GM12865 (cell line): ENCODE measurements around the gene KMT2B.

Experiments
- DNase-seq: peaks from one replicate; pipeline ENCODE4 v3.0.0; 2010; ENCODE audit warnings: low read depth
- H3K4me3 ChIP-seq: 2 replicates; pipeline ENCODE4 v1.5.1; 2011; ENCODE audit warnings: mild to moderate bottlenecking, low read depth, low read length, control low read depth
- TF ChIP-seq, protein P1 (sequence below): IDR thresholded peaks from 2 replicates; pipeline ENCODE4 v1.5.1; 2011; ENCODE audit warnings: low read length, control low read depth, low read depth, inconsistent platforms; ENCODE audit not compliant: insufficient read depth; ENCODE audit errors: missing control alignments

The KMT2B gene

DNA sequence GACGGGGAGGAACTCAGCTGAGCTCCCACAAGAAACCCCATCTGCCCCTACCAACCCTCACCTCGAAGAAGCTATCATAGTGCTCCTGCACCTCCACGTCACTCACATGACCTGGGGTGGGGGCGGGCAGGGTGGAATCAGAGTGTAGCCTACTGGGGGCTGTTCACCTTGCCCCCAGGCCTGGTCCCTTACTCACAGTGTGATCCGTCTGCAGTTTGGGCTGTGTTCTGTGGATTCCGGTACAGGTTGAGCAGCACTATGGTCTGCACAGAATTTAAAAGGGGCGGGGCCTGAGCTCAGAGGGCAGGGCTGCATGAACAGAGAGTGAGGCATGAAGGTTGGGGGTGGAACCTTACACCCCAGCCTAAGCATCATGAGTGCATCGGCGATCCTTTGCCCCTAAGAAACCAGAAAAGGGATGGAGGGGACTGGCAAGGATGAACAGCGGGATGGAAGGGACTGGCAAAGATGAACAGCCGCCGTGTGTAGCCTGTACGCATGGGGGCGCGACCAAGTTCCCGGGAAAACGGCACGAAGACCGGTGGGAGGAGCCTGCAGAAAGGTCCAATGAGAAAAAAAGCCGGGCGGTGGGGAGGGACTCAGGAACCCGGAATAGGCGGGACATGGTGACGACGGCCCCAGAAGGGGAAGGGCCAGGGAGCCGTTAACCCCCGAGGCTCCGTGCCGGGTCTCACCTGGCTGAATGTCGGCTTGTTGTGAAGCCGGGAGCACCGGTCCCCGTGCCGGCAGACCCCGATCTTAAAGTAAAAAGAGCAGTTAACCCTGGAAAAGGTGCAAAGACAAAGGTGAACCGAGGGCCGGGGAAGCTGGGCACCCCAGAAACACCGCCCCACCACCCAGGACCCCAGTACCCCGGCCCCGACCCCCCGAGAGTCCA lies 26.9 kb downstream of the KMT2B start:
- TF ChIP-seq, protein P1, sequence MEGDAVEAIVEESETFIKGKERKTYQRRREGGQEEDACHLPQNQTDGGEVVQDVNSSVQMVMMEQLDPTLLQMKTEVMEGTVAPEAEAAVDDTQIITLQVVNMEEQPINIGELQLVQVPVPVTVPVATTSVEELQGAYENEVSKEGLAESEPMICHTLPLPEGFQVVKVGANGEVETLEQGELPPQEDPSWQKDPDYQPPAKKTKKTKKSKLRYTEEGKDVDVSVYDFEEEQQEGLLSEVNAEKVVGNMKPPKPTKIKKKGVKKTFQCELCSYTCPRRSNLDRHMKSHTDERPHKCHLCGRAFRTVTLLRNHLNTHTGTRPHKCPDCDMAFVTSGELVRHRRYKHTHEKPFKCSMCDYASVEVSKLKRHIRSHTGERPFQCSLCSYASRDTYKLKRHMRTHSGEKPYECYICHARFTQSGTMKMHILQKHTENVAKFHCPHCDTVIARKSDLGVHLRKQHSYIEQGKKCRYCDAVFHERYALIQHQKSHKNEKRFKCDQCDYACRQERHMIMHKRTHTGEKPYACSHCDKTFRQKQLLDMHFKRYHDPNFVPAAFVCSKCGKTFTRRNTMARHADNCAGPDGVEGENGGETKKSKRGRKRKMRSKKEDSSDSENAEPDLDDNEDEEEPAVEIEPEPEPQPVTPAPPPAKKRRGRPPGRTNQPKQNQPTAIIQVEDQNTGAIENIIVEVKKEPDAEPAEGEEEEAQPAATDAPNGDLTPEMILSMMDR, result no peak
- H3K4me3 ChIP-seq, result peak overlapping the region; percentile 90
- DNase-seq, result peak; percentile 96

DNA sequence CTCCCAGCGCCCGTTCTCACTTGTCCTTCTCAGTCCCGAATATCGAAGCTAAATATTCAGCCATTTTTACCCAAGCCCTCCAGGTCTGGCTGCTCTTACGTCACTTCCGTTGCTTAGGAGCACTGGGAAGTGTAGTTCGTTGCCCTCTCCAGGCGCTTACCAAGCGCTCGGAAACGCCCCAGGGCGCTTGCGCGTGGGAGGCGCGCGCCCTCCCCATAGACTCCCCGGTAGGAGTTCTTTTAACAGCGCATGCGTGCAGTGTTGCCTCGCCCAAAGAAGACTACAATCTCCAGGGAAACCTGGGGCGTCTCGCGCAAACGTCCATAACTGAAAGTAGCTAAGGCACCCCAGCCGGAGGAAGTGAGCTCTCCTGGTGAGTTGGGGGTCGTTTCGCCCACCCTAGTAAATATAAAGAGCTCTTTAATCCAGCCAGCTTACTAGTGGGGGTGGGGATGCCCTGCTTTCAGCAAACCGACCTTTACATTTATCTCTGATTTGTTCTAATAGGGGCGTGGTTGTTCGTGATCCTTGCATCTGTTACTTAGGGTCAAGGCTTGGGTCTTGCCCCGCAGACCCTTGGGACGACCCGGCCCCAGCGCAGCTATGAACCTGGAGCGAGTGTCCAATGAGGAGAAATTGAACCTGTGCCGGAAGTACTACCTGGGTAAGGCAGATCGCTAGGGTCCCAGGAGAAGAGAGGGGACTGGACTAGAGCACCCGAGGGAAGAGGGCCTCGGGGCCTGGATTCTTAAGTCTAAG lies 27.7 kb downstream of the KMT2B start, which contains the start of the genes PSENEN and U2AF1L4:
TSS of gene PSENEN (plus strand) at position 324 of the 759 bp plus-strand sequence. CDS start at position 604, 280 bp downstream.
TSS of gene U2AF1L4 (minus strand) at position 91 of the 759 bp plus-strand sequence. CDS start at position 64, 27 bp downstream.
- H3K4me3 ChIP-seq, result peak within 1 kb of the TSS; percentile 90
- DNase-seq, result peak; percentile 100
- TF ChIP-seq, protein P1, result no peak

DNA sequence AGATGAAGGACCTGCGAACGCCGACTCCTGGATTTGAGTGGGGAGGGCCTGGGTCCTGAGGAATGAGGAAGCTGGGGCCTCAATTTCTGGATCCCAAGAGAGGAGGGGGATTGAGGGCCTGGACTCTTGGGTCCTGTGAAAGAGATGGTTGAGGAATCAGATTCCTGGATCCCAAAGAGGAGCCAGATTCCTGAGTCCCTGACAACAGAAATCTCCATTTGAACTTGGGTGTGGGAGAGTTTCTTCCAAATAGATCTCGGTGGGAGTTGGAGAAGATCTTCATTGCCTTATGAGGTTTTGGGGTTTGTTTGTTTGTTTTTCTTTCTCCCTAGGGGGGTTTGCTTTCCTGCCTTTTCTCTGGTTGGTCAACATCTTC lies 28.3 kb downstream of the KMT2B start:
- TF ChIP-seq, protein P1, result no peak
- DNase-seq, result no peak

DNA sequence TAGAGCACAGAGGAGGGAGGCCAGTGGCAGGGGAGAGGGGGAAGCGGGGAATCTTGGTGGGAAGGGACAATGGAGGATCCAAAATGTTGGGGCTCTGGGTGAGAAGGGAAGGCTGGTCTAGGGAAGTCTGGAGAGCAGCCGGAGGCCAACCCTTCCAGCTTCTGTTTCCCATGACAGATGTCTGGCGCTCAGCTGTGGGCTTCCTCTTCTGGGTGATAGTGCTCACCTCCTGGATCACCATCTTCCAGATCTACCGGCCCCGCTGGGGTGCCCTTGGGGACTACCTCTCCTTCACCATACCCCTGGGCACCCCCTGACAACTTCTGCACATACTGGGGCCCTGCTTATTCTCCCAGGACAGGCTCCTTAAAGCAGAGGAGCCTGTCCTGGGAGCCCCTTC lies 28.7 kb downstream of the KMT2B start:
- peak overlapping the region; percentile 90 for H3K4me3 ChIP-seq
- DNase-seq, result no peak
- TF ChIP-seq, protein P1, result no peak

More for the DNA sequence above, 28.3 kb downstream of the KMT2B start:
- peak overlapping the region; percentile 90 for H3K4me3 ChIP-seq

DNA sequence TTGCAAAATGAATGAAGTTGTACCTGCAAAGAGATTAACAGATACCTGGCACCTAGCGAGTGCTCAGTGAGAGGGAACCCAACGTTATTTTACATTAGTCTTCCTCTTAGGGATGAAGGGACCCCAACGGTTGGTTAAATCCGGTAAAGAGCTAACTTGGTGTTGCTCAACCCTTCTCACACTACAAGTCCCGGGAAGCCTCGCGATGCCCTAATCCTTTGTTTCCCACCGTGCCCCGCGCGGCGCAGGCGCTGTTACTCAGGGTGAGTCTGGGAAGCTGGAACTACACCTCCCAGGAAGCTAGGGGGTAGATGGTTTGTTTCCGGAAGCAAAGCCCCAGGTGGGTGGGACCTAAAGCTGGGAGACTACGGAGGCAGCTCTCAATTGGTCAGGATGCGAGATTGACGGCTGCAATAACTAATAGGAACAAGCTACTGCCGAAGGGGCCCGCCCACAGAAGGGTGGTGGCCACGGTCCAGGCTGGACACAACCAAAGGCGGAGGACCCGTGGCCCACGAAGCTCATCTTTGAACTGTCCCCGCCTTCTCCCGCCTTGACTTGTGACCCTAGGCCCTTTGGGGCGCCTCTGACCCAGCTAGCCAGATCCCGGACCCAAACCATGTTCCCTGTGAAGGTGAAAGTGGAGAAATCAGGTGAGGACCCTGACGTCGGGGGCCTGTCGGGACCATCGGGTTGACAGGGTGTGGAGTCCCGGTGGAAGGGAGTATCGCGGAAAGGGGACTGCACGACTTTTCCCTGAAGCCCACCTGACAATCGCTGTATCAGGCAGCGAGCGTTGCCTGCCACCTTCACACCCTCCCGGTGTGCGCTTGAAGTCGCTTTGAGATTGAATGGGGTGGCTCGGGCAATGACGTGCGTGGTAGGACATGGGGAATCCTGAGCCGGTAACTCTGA lies 30.6 kb downstream of the KMT2B start, which contains the start of gene LIN37:
TSS of gene LIN37 (plus strand) at position 471 of the 915 bp plus-strand sequence. CDS start at position 620, 149 bp downstream.
- DNase-seq, result peak; percentile 99
- peak within 1 kb of the TSS; percentile 95 for H3K4me3 ChIP-seq
- TF ChIP-seq, protein P1, result no peak

DNA sequence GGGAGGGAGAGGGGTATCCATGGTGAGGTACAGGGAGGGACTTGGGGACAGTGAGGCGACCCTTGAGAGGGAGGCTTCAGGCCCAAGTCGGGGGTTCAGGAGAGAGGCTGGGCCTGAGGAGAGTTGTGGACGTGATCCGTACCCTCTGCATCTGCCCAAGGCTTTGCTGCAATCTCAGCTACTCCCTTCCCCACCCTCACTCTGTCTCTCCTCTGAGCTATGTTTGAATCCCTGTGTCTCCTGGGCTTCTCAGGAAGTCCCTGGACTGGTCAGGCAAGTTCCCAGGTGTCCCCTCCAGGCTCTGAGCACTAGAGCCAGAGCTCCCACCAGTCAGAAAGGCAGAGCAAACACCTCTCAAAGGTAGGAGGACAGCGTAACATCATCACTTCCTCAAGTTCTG lies 32.4 kb downstream of the KMT2B start:
- no peak for DNase-seq
- TF ChIP-seq, protein P1, result no peak
- no peak overlapping the region for H3K4me3 ChIP-seq
